Dedifferentiated amniotic fluid mesenchymal stem cell (primary cell): ENCODE results near the gene FMN2.

Experiments used
- DNase-seq: peaks from one replicate; pipeline ENCODE4 v3.0.0-alpha.2; 2016; ENCODE audit errors: extremely low spot score

Gene FMN2

GRCh38 chr1:240198376-240198775 lies 106.7 kb downstream of the FMN2 start:
- DNase-seq = no peak

GRCh38 chr1:240199758-240200645 lies 108.3 kb downstream of the FMN2 start:
- DNase-seq = no peak

- no peak for DNase-seq
Measured at GRCh38 chr1:240201931-240202330, 110.2 kb downstream of the FMN2 start.

- DNase-seq = no peak
Measured at GRCh38 chr1:240207073-240207709, 115.5 kb downstream of the FMN2 start.

GRCh38 chr1:240210026-240210425 lies 118.3 kb downstream of the FMN2 start:
- no peak for DNase-seq

GRCh38 chr1:240212556-240212955 lies 120.9 kb downstream of the FMN2 start:
- no peak for DNase-seq

GRCh38 chr1:240217403-240217802 lies 125.7 kb downstream of the FMN2 start:
- peak; percentile 34 for DNase-seq

- no peak for DNase-seq
Measured at GRCh38 chr1:240219104-240219503, 127.4 kb downstream of the FMN2 start.

GRCh38 chr1:240226102-240226501 lies 134.4 kb downstream of the FMN2 start:
- no peak for DNase-seq

GRCh38 chr1:240230816-240231215 lies 139.1 kb downstream of the FMN2 start:
- DNase-seq = no peak

- DNase-seq = peak; percentile 70
Measured at GRCh38 chr1:240232530-240232929, 140.8 kb downstream of the FMN2 start.

- peak; percentile 48 for DNase-seq
Measured at GRCh38 chr1:240234485-240235210, 143.0 kb downstream of the FMN2 start.

- DNase-seq = no peak
Measured at GRCh38 chr1:240235521-240236288, 144.0 kb downstream of the FMN2 start.

- no peak for DNase-seq
Measured at GRCh38 chr1:240237305-240237721, 145.6 kb downstream of the FMN2 start.

GRCh38 chr1:240239309-240239708 lies 147.6 kb downstream of the FMN2 start:
- no peak for DNase-seq

GRCh38 chr1:240241278-240241677 lies 149.6 kb downstream of the FMN2 start:
- no peak for DNase-seq

- DNase-seq = peak; percentile 58
Measured at GRCh38 chr1:240242601-240243144, 151.0 kb downstream of the FMN2 start.

GRCh38 chr1:240244968-240245628 lies 153.4 kb downstream of the FMN2 start:
- no peak for DNase-seq

- no peak for DNase-seq
Measured at GRCh38 chr1:240245629-240246020, 153.9 kb downstream of the FMN2 start.

- no peak for DNase-seq
Measured at GRCh38 chr1:240247899-240248298, 156.2 kb downstream of the FMN2 start.

GRCh38 chr1:240254006-240254405 lies 162.3 kb downstream of the FMN2 start:
- no peak for DNase-seq
